Measurements from ENCODE around the gene PPP1R13B.
A peak's percentile ranks its signal among the peaks of the same experiment; 100 is the strongest.

PPP1R13B gene

DNA sequence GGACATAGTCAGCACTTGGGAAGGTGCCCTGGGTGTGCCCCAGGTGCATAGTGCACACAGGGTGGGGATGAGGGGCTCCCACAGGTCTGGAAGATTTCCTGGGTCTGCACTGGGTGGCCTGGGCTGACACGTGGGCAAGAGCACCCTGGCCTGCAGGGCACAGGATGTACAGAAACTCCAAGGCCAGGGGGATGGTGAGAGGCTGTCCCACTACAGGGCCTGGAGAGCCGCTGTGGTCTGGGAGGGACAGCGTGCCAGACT, 35.8 kb upstream of the PPP1R13B start:
- no peak for DNase-seq
- H3K9me3 ChIP-seq, result no peaks in the 10 kb centered on the region
- intact Hi-C loops (cut with DNase I; ENCODE audit: low total_unique reads), result no loop called here
- no peak overlapping the region for H3K4me3 ChIP-seq
- H3K36me3 ChIP-seq, result no peaks in the 10 kb centered on the region
- H3K4me1 ChIP-seq, result peaks cover 0 to 21% (median 19%) of the 10 kb centered on the region in 4 donors
- no peak overlapping the region for H3K27ac ChIP-seq
- TF ChIP-seq, protein P1, sequence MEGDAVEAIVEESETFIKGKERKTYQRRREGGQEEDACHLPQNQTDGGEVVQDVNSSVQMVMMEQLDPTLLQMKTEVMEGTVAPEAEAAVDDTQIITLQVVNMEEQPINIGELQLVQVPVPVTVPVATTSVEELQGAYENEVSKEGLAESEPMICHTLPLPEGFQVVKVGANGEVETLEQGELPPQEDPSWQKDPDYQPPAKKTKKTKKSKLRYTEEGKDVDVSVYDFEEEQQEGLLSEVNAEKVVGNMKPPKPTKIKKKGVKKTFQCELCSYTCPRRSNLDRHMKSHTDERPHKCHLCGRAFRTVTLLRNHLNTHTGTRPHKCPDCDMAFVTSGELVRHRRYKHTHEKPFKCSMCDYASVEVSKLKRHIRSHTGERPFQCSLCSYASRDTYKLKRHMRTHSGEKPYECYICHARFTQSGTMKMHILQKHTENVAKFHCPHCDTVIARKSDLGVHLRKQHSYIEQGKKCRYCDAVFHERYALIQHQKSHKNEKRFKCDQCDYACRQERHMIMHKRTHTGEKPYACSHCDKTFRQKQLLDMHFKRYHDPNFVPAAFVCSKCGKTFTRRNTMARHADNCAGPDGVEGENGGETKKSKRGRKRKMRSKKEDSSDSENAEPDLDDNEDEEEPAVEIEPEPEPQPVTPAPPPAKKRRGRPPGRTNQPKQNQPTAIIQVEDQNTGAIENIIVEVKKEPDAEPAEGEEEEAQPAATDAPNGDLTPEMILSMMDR (IDR thresholded peaks at IDR 0.05), result no peak
- peaks cover 0 to 18% of the 10 kb centered on the region in 2 donors for H3K27me3 ChIP-seq

DNA sequence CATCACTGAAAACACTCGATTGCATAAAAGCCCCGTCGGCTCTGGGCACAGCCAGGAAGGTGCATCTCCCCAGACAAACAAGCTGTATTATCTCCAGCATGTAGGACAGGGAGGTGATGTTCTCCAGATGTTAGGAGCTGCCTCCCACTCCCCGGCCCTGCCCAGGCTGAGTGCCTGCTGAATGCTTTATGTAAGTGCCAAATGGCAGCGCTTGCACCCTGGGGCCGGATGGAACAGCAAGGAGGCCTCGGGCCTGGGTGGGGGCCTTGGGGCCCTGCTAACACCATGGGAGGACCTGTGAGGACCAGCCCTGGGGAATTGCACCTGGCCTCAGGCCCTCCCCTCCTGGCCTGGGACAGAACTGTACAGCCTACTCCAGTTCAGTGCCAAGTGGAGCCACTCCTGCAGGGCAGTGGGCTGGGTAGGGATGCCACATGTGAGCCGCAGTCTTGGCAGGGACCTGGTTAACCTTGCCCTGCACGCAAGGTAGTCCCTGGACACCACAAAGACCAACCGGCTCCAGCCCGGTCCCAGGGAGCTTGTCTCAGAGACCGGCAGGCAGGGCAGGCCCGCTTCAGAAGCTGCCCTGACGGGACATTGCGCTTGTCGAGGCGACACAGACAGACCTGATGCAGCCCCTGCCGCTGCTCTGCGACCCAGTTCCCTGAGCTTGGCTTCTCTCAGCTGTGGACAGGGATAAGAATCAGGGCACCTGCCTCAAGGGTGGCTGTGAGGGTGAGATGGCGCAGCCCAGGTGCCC, 35.3 kb upstream of the PPP1R13B start:
- no peak overlapping the region for H3K27ac ChIP-seq
- no peaks in the 10 kb centered on the region for H3K9me3 ChIP-seq
- no peak for DNase-seq
- no peaks in the 10 kb centered on the region for H3K36me3 ChIP-seq
- H3K4me1 ChIP-seq, result peaks cover 0 to 21% (median 19%) of the 10 kb centered on the region in 4 donors
- TF ChIP-seq, protein P1 (IDR thresholded peaks at IDR 0.05), result no peak
- no peak overlapping the region for H3K4me3 ChIP-seq
- intact Hi-C loops (cut with DNase I; ENCODE audit: low total_unique reads), result no loop called here
- peaks cover 0 to 15% of the 10 kb centered on the region in 2 donors for H3K27me3 ChIP-seq

DNA sequence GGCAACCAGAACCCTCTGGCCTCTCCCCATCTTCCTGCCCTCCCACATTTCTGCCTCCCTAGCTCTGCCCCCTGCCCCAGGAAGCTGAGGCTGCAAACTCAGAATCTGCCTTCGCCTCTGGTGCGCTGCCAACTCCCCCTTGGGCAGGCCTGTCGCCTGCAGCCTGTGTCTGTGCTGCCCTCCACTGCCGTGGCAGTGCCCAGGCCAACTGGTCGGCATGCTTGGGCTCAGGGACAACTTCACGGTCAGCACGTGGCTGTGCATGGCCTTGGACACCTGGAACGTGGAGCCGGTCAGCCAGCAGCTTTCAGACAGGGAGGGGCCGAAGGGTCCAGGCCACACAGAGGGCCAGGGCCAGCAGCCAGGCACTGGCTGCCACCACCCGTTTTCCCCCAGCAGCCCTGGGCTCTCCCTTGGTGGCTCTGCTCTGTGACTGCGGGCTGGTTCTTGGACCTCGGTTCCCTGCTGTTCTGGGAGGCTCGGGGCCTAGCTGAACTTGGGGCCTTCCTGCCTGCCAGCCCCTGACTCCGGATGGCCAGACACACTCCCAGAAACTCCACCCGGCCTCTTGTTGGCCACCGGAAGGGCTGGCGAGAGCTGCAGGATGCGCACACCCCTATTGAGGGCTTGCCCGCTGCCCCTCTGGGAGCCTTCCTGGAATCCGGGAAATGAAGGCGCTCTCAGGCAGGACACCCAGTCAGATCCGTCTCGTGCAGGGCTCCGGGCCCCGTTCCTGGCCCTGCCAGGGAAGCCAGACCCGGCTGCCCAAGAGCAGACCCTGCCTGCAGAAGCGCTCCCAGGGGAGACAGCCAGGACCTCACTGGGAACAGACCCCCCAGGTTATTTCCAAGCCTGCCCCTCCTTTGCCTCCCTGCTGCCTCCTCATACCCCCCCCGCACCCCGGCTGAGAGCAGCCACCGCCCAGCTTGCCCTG, 34.2 kb upstream of the PPP1R13B start:
- DNase-seq, result no peak
- no peaks in the 10 kb centered on the region for H3K36me3 ChIP-seq
- peaks cover 0 to 6% of the 10 kb centered on the region in 2 donors for H3K27me3 ChIP-seq
- intact Hi-C loops (cut with DNase I; ENCODE audit: low total_unique reads), result no loop called here
- TF ChIP-seq, protein P1 (IDR thresholded peaks at IDR 0.05), result no peak
- H3K9me3 ChIP-seq, result no peaks in the 10 kb centered on the region
- H3K4me1 ChIP-seq, result peaks cover 0 to 21% (median 19%) of the 10 kb centered on the region in 4 donors
- no peak overlapping the region for H3K4me3 ChIP-seq
- H3K27ac ChIP-seq, result no peak overlapping the region

DNA sequence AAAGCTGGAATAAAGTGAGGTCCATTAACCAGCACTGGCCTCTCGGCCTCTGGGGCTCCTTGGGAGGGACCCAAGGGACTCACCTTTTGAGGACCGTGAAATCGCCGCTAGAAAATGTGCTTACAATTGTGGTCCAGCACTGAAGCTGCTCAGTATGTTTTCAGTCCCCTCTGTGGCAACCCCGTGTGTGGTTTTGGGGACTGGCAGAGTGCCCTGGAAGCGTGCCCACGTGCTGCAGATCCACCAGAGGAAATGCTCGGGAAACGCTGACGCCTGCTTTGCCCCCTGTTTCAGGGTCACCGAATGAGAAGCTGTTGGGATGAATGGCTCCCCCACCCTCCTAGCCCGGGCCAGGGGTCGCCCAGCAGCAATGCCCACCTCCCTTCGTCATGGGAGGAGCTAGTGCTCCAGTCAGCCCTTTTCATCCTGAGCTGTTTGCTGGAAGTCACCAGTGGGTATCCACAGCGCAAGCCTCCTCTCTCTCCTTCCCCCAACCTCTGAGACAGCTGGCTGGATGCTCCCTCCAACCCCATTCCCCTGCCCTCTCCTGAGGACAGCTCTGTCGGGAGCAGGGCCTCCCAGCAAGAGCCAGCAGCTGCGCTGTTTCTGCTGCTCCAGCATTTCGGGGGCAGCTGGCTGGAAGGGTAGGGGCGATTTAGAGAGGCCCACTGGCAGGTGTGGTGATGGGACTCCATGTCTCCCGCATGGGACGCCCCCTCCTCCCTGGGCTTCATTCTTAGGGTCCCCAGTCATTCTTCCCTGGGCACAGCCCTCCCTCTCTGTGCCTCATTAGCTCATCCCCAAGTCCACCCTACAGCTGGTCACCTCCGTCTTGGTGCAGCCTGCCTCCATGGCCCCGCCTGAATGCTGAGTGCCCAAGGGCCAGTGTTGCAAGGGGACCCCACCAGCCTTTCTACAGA, 33.2 kb upstream of the PPP1R13B start:
- Histone ChIP-seq H3K4me3 (peak overlapping the region; percentile 32 to 49), H3K9me3 (no peaks in the 10 kb centered on the region), H3K27ac (peak overlapping the region; percentile 62 to 63), H3K4me1 (peaks cover 0 to 21% (median 19%) of the 10 kb centered on the region in 4 donors), H3K36me3 (no peaks in the 10 kb centered on the region), H3K27me3 (peaks cover 0 to 3% of the 10 kb centered on the region in 2 donors)
- TF ChIP-seq, protein P1 (IDR thresholded peaks at IDR 0.05), result no peak
- intact Hi-C loops (cut with DNase I; ENCODE audit: low total_unique reads), result no loop called here
- DNase-seq, result peak; percentile 89 to 90

All from tibial artery (tissue), 4 donors.